PFSK-1 (cell line): Measurements from ENCODE around the gene SIGLEC9.

Experiments
- FOXP2 ChIP-seq: optimal IDR thresholded peaks from 2 replicates; pipeline ENCODE3; 2011; ENCODE audit warnings: borderline replicate concordance, control low read depth, inconsistent platforms; ENCODE audit not compliant: insufficient read depth; ENCODE audit errors: extremely low read length, extremely low read depth
- POLR2AphosphoS5 ChIP-seq: IDR thresholded peaks from 2 replicates; pipeline ENCODE4 v1.6.1; 2012; ENCODE audit warnings: low read depth, mild to moderate bottlenecking, control low read depth, low read length, moderate library complexity
- SIN3A ChIP-seq: IDR thresholded peaks from 2 replicates; pipeline ENCODE4 v1.6.1; 2012; ENCODE audit warnings: mild to moderate bottlenecking, low read length, moderate library complexity, borderline replicate concordance; ENCODE audit not compliant: insufficient read depth
- TAF1 ChIP-seq: IDR thresholded peaks from 2 replicates; pipeline ENCODE4 v1.6.1; 2012; ENCODE audit warnings: low read length, control low read depth, borderline replicate concordance; ENCODE audit not compliant: insufficient read depth
- TF ChIP-seq, protein P1 (sequence below), 2 experiments: IDR thresholded peaks; 2 replicates each; pipeline versions ENCODE4 v1.6.1 to v1.8.0; 2011 to 2012; ENCODE audit warnings: low read depth in 2 of 2, low read length in 2 of 2, control low read depth in 1 of 2, inconsistent platforms in 1 of 2, mild to moderate bottlenecking in 1 of 2, moderate library complexity in 1 of 2; ENCODE audit not compliant: insufficient read depth in 1 of 2

The SIGLEC9 gene

DNA sequence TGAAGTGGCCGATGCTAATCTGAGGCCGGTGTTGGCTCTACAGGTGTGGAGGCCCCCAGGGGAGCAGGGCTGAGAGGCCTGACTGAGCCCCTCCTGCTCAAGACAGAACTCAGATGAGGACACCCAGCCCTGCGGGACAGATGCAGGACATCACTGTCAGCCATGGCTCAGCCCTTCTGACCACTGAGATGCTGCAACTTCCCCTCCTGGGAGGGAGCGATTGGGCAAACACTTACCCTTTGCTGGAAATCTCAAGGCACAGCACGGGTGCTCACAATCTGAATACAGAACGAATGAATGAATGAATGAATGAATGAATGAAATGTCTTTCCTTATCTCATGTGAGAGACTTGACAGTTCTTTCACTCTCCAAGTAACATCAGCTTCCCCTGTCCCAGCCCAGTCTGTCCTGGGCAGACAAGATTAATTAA lies 13.9 kb downstream of the SIGLEC9 start:
- TF ChIP-seq, protein P1, sequence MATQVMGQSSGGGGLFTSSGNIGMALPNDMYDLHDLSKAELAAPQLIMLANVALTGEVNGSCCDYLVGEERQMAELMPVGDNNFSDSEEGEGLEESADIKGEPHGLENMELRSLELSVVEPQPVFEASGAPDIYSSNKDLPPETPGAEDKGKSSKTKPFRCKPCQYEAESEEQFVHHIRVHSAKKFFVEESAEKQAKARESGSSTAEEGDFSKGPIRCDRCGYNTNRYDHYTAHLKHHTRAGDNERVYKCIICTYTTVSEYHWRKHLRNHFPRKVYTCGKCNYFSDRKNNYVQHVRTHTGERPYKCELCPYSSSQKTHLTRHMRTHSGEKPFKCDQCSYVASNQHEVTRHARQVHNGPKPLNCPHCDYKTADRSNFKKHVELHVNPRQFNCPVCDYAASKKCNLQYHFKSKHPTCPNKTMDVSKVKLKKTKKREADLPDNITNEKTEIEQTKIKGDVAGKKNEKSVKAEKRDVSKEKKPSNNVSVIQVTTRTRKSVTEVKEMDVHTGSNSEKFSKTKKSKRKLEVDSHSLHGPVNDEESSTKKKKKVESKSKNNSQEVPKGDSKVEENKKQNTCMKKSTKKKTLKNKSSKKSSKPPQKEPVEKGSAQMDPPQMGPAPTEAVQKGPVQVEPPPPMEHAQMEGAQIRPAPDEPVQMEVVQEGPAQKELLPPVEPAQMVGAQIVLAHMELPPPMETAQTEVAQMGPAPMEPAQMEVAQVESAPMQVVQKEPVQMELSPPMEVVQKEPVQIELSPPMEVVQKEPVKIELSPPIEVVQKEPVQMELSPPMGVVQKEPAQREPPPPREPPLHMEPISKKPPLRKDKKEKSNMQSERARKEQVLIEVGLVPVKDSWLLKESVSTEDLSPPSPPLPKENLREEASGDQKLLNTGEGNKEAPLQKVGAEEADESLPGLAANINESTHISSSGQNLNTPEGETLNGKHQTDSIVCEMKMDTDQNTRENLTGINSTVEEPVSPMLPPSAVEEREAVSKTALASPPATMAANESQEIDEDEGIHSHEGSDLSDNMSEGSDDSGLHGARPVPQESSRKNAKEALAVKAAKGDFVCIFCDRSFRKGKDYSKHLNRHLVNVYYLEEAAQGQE (IDR thresholded peaks at IDR 0.05; ENCODE audit: insufficient read depth in 1 of 2, low read depth in 2 of 2, low read length in 2 of 2), result no peak
- no peak for TF ChIP-seq POLR2AphosphoS5
- TF ChIP-seq TAF1, result no peak
- TF ChIP-seq FOXP2, result no peak

DNA sequence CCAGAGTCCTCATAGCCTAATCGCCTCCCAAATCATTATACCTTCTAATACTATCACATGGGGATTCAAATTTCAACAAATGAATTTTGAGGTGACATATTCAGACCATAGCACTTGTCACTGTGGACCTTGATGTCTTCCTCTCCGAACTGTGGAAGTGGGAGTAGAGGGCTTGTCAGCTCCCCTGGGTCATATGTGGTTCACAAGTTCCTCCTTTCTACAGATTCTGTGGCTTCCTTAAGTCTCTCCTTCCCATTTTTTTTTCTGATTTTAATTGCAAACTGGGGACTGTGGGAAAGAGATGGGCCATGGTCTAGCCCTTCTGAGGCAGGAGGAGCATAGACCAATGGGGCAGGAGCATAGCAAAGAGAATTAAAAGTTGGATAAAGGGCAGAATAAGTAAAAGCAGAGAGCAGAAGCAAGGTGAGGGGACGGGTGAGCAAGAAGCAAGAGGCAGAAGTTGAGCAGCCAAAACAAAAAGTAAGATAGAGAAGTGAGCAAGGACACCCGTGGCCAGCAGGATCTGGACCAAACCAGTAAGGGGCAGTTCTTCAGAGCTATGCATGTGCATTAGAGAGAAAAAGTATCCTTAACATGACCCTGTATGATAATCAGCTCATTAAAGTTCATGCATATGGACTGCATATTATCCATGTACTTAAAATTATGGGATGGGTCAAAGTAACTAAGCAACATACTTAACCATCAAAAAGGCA lies 14.8 kb downstream of the SIGLEC9 start:
- TF ChIP-seq POLR2AphosphoS5, result no peak
- TF ChIP-seq, protein P1 (IDR thresholded peaks at IDR 0.05; ENCODE audit: insufficient read depth in 1 of 2, low read depth in 2 of 2, low read length in 2 of 2), result no peak
- TF ChIP-seq TAF1, result no peak
- no peak for TF ChIP-seq FOXP2
- no peak for TF ChIP-seq SIN3A

DNA sequence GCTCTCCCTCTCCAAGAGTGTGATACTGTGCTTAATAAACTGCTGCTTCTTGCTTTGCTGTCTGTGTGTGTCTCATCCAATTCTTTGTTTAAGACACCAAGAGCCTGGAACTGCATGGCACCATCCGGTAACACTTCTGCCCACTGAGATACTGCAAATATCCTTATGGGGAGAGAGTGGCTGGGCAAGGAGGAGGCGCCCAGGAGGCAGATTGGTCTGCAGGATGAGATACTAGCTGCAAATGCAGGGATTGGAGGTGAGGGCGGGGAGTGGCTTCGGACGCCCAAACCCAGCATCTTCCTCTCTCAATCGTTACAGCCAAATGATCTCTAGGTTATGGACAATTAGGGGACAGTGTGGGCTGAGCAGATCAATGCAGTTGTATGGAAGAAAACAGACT lies 15.7 kb downstream of the SIGLEC9 start:
- TF ChIP-seq FOXP2, result no peak
- no peak for TF ChIP-seq POLR2AphosphoS5
- TF ChIP-seq SIN3A, result no peak
- TF ChIP-seq, protein P1 (IDR thresholded peaks at IDR 0.05; ENCODE audit: insufficient read depth in 1 of 2, low read depth in 2 of 2, low read length in 2 of 2), result no peak
- no peak for TF ChIP-seq TAF1

DNA sequence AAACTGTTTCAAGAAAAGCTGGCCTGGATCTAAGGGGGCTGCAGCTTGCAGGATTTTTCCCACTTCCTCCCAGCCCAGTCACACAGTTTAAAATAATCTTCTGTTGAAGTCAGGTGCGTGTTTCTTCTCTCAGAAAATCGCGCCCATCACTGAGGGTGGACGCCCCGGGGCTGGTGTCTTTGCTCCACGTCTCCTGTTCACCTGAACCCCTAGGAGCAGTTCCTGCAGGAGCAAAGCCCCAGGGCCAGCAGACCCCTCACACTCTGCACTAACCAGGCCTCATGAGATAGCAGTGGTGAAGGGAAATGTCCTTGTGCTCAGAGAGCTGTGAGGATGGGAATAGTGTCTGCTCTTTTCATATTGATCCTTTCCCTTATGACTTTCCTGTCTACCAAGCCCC lies 16.5 kb downstream of the SIGLEC9 start:
- TF ChIP-seq POLR2AphosphoS5 (no peak), FOXP2 (no peak), TAF1 (no peak), SIN3A (no peak)
- TF ChIP-seq, protein P1 (IDR thresholded peaks at IDR 0.05; ENCODE audit: insufficient read depth in 1 of 2, low read depth in 2 of 2, low read length in 2 of 2), result no peak

DNA sequence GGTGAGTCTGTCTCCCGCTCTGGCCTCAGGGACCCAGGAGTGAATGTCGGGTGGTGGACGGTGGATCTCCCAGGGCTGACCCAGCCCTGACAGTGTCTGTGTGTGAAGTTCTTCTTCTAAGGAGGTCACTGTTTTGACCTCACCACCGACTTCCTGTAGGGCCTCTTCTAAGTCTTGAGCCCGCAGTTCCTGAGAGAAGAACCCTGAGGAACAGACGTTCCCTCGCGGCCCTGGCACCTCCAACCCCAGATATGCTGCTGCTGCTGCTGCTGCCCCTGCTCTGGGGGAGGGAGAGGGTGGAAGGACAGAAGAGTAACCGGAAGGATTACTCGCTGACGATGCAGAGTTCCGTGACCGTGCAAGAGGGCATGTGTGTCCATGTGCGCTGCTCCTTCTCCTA lies 17.4 kb downstream of the SIGLEC9 start, which contains the start of gene SIGLEC7:
TSS of gene SIGLEC7 (plus strand) at position 183 of the 400 bp plus-strand sequence. CDS start at position 252, 69 bp downstream.
- TF ChIP-seq, protein P1 (IDR thresholded peaks at IDR 0.05; ENCODE audit: insufficient read depth in 1 of 2, low read depth in 2 of 2, low read length in 2 of 2), result no peak
- TF ChIP-seq TAF1 (no peak), FOXP2 (no peak), SIN3A (no peak), POLR2AphosphoS5 (no peak)
